ENCODE measurements around the gene PRDM15. TPM values are rescaled to one million over a fixed set of nuclear protein-coding genes. Genes with fewer than 3 reads are reported as not detected.

Gene PRDM15
- total RNA-seq, 4 donors from 2014 or later: 4.7 to 12.3 (median 7.3) TPM

DNA sequence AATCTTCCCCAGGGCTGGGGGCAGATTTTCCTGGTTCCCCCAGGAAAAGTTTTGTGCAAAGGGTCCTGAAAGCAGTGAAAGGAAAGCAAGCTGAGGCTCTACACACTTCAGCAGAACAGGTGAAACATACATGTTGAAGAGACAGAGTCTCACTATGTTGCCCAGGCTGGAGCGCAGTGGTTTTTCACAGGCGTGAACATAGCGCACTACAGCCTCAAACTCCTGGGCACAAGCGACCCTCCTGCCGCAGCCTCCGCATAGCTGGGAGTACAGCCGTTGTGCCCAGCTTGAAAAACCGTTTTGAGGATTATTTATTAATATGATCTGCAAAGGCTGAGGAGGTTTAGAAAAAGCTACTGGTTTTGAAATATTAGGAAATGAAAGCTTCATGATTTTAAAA is 11.8 kb downstream of the PRDM15 start:
- DNase-seq: no peak

GRCh38 chr21:41866274-41866809 is 12.8 kb downstream of the PRDM15 start:
- intact Hi-C loops (cut with DNase I): no loop called here
- no peaks in the 10 kb centered on the region for H3K27me3 ChIP-seq
- peaks cover 0 to 5% of the 10 kb centered on the region in 2 donors for H3K4me1 ChIP-seq
- no peak overlapping the region for H3K4me3 ChIP-seq (replicated peaks in 1 of 3)
- TF ChIP-seq POLR2A (IDR thresholded peaks at IDR 0.05): no peak
- TF ChIP-seq CTCF (IDR thresholded peaks at IDR 0.05): no peak
- no peaks in the 10 kb centered on the region for H3K9me3 ChIP-seq
- 75 to 78% methylated on average over 11 of the region's 11 CpGs for WGBS, 2 donors
- no peak for DNase-seq
- H3K27ac ChIP-seq: no peak overlapping the region
- no peaks in the 10 kb centered on the region for H3K36me3 ChIP-seq

More for the DNA sequence above, 11.8 kb downstream of the PRDM15 start:
- no peaks in the 10 kb centered on the region for H3K9me3 ChIP-seq
- H3K4me1 ChIP-seq: peaks cover 0 to 5% of the 10 kb centered on the region in 2 donors
- intact Hi-C loops (cut with DNase I): no loop called here
- H3K27ac ChIP-seq: no peak overlapping the region
- WGBS, 2 donors: 94 to 96% methylated on average over 8 of the region's 8 CpGs
- no peak for TF ChIP-seq CTCF (IDR thresholded peaks at IDR 0.05)
- no peak for TF ChIP-seq POLR2A (IDR thresholded peaks at IDR 0.05)
- no peaks in the 10 kb centered on the region for H3K36me3 ChIP-seq
- no peaks in the 10 kb centered on the region for H3K27me3 ChIP-seq
- no peak overlapping the region for H3K4me3 ChIP-seq (replicated peaks in 1 of 3)

DNA sequence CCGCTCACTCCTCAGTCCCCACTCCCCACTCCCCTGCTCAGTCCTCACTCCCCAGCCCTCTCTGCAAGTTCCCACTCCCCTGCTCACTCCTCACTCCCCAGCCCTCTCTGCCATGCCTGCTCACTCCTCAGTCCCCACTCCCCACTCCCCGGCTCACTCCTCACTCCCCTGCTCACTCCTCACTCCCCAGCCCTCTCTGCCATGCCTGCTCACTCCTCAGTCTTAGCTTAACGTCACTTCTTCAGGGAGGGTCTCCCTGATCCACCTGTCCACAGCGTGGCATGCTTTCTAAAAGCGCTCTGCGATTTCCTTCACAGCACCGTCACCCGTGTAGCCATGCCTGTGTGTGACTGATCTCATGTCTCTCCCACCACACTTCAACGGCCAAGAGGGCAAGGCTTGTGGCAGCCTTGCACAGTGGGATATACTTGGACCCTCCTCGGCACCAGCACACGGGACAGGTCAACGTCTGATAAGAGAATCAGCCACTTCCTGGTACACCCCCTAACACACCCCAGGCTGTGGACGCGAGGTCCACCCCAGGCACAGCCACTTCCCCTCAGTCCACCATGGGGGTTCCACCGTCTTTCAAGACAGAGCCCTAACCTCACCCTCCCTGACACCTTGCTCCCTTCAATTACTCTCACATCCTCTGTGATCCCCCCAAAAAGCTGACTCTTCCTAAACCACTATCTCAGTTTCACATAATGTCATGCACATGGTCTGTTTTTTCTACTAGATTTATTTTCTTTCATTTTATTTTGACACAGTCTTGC is 14.0 kb downstream of the PRDM15 start:
- Histone ChIP-seq H3K36me3 (no peaks in the 10 kb centered on the region), H3K9me3 (no peaks in the 10 kb centered on the region), H3K4me3 (replicated peaks in 1 of 3) (no peak overlapping the region), H3K27ac (no peak overlapping the region), H3K27me3 (no peaks in the 10 kb centered on the region), H3K4me1 (peaks cover 0 to 5% of the 10 kb centered on the region in 2 donors)
- intact Hi-C loops (cut with DNase I): no loop called here
- TF ChIP-seq POLR2A (IDR thresholded peaks at IDR 0.05) (no peak), CTCF (IDR thresholded peaks at IDR 0.05) (no peak)
- WGBS, 2 donors: 76 to 83% methylated on average over 15 of the region's 15 CpGs
- DNase-seq: no peak

GRCh38 chr21:41864311-41865001 is 14.7 kb downstream of the PRDM15 start:
- Histone ChIP-seq H3K27me3 (no peaks in the 10 kb centered on the region), H3K4me1 (peaks cover 0 to 5% of the 10 kb centered on the region in 2 donors), H3K4me3 (replicated peaks in 1 of 3) (no peak overlapping the region), H3K9me3 (no peaks in the 10 kb centered on the region), H3K27ac (no peak overlapping the region), H3K36me3 (no peaks in the 10 kb centered on the region)
- intact Hi-C loops (cut with DNase I): no loop called here
- no peak for DNase-seq
- TF ChIP-seq CTCF (IDR thresholded peaks at IDR 0.05) (no peak), POLR2A (IDR thresholded peaks at IDR 0.05) (no peak)
- 86 to 89% methylated on average over 10 of the region's 10 CpGs for WGBS, 2 donors

DNA sequence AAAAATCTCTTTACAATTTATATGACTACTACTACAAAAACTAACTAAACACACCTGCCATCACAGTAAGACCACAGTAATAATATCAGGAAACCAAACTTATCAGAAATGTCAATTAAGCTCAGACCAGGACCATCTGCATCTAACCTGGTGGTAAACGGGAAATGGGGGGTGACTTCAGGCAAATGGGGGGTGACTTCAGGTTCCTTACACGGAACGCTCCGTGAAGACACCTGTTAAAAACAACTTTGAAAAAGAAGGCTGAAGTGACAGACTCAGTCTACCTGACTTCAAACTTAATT is 15.8 kb downstream of the PRDM15 start:
- no peaks in the 10 kb centered on the region for H3K27me3 ChIP-seq
- peaks cover 0 to 5% of the 10 kb centered on the region in 2 donors for H3K4me1 ChIP-seq
- TF ChIP-seq POLR2A (IDR thresholded peaks at IDR 0.05) (no peak), CTCF (IDR thresholded peaks at IDR 0.05) (no peak)
- no peak overlapping the region for H3K4me3 ChIP-seq (replicated peaks in 1 of 3)
- no peak for DNase-seq
- no peak overlapping the region for H3K27ac ChIP-seq
- intact Hi-C loops (cut with DNase I): no loop called here
- no peaks in the 10 kb centered on the region for H3K9me3 ChIP-seq
- 91 to 94% methylated on average over 4 of the region's 4 CpGs for WGBS, 2 donors
- H3K36me3 ChIP-seq: no peaks in the 10 kb centered on the region

All from thyroid gland (tissue), 4 donors.